Loucy (cell line): ENCODE measurements around the gene NIM1K.

Experiments used
- H2AFZ ChIP-seq: fragments of 200-600 bp; sonication (generic); 2 replicates; pipeline ENCODE4 v1.6.0; 2016; ENCODE audit warnings: antibody characterized with exemption, mild to moderate bottlenecking, low read length, moderate library complexity
- H3F3A ChIP-seq: fragments of 200-600 bp; 2 replicates; pipeline ENCODE4 v1.6.0; 2016; ENCODE audit warnings: antibody characterized with exemption, low read depth, mild to moderate bottlenecking
- H3K27me3 ChIP-seq: fragments of 200-600 bp; sonication (generic); 2 replicates; pipeline ENCODE4 v1.6.1; 2014; ENCODE audit warnings: low read length, mild to moderate bottlenecking; ENCODE audit not compliant: insufficient read depth, poor library complexity, severe bottlenecking
- H3K36me3 ChIP-seq: fragments of 200-600 bp; sonication (generic); 2 replicates; pipeline ENCODE4 v1.6.1; 2016; ENCODE audit warnings: low read length; ENCODE audit not compliant: insufficient read depth
- H3K4me1 ChIP-seq: fragments of 200-600 bp; sonication (generic); 2 replicates; pipeline ENCODE4 v1.5.1; 2014; ENCODE audit warnings: low read length, mild to moderate bottlenecking; ENCODE audit not compliant: insufficient read depth, poor library complexity, severe bottlenecking
- H3K4me2 ChIP-seq: fragments of 200-600 bp; sonication (generic); 2 replicates; pipeline ENCODE4 v1.6.0; 2014; ENCODE audit warnings: antibody characterized with exemption, low read length, low read depth, mild to moderate bottlenecking; ENCODE audit not compliant: poor library complexity, severe bottlenecking
- H3K4me3 ChIP-seq: fragments of 200-600 bp; sonication (generic); 2 replicates; pipeline ENCODE4 v1.5.1; 2014; ENCODE audit warnings: low read length, mild to moderate bottlenecking, mixed read lengths; ENCODE audit not compliant: poor library complexity, severe bottlenecking
- H3K79me2 ChIP-seq: fragments of 200-600 bp; sonication (generic); 2 replicates; pipeline ENCODE4 v1.6.1; 2014; ENCODE audit warnings: low read length; ENCODE audit not compliant: insufficient read depth
- H3K9ac ChIP-seq: fragments of 200-600 bp; sonication (generic); 2 replicates; pipeline ENCODE4 v1.6.0; 2014; ENCODE audit warnings: mild to moderate bottlenecking, low read depth, low read length, moderate library complexity; ENCODE audit not compliant: poor library complexity, severe bottlenecking
- H3K9me2 ChIP-seq: fragments of 200-600 bp; sonication (generic); replicated peaks from 2 replicates; pipeline ENCODE4 v1.6.1; 2016; ENCODE audit warnings: low read depth, low read length, mixed read lengths
- H3K9me3 ChIP-seq: fragments of 200-600 bp; sonication (generic); 2 replicates; pipeline ENCODE4 v1.6.1; 2014; ENCODE audit warnings: mild to moderate bottlenecking, antibody characterized with exemption, low read length, low read depth; ENCODE audit not compliant: insufficient read depth
- H4K20me1 ChIP-seq: fragments of 200-600 bp; sonication (generic); 2 replicates; pipeline ENCODE4 v1.6.0; 2014; ENCODE audit warnings: antibody characterized with exemption, low read length, mild to moderate bottlenecking; ENCODE audit not compliant: insufficient read depth, poor library complexity, severe bottlenecking
- CTCF ChIP-seq: fragments of 200-600 bp; sonication (generic); conservative IDR thresholded peaks from 2 replicates; pipeline ENCODE4 v1.5.1; 2014; ENCODE audit warnings: mild to moderate bottlenecking, antibody characterized with exemption, low read length
- EZH2phosphoT487 ChIP-seq: fragments of 200-600 bp; IDR thresholded peaks from 2 replicates; pipeline ENCODE4 v1.6.1; 2018; ENCODE audit warnings: antibody characterized with exemption, mild to moderate bottlenecking, moderate library complexity, borderline replicate concordance

The NIM1K gene

GRCh38 chr5:43207601-43208000 lies 15.6 kb downstream of the NIM1K start:
- no peaks in the 10 kb centered on the region for H4K20me1 ChIP-seq
- TF ChIP-seq EZH2phosphoT487: no peak
- TF ChIP-seq CTCF: no peak
- no peaks in the 10 kb centered on the region for H3K79me2 ChIP-seq
- H3K9ac ChIP-seq: no peak overlapping the region
- no peaks in the 10 kb centered on the region for H3K9me2 ChIP-seq
- H3K4me1 ChIP-seq: no peaks in the 10 kb centered on the region
- H3K4me3 ChIP-seq: no peak overlapping the region
- no peak overlapping the region for H3K4me2 ChIP-seq
- no peak overlapping the region for H2AFZ ChIP-seq
- no peaks in the 10 kb centered on the region for H3K36me3 ChIP-seq
- H3F3A ChIP-seq: no peaks in the 10 kb centered on the region
- no peaks in the 10 kb centered on the region for H3K9me3 ChIP-seq
- H3K27me3 ChIP-seq: no peaks in the 10 kb centered on the region

GRCh38 chr5:43208658-43209057 lies 16.6 kb downstream of the NIM1K start:
- no peak overlapping the region for H2AFZ ChIP-seq
- no peak overlapping the region for H3K9ac ChIP-seq
- no peaks in the 10 kb centered on the region for H3K4me1 ChIP-seq
- TF ChIP-seq EZH2phosphoT487 (no peak), CTCF (no peak)
- H3K4me2 ChIP-seq: no peak overlapping the region
- no peaks in the 10 kb centered on the region for H3K27me3 ChIP-seq
- H3K9me3 ChIP-seq: no peaks in the 10 kb centered on the region
- H4K20me1 ChIP-seq: no peaks in the 10 kb centered on the region
- H3K36me3 ChIP-seq: no peaks in the 10 kb centered on the region
- H3K79me2 ChIP-seq: no peaks in the 10 kb centered on the region
- H3F3A ChIP-seq: no peaks in the 10 kb centered on the region
- H3K9me2 ChIP-seq: no peaks in the 10 kb centered on the region
- no peak overlapping the region for H3K4me3 ChIP-seq

GRCh38 chr5:43209060-43209459 lies 17.0 kb downstream of the NIM1K start:
- Histone ChIP-seq H3K4me2 (no peak overlapping the region), H3K9me3 (no peaks in the 10 kb centered on the region), H3K9me2 (no peaks in the 10 kb centered on the region), H3K4me1 (no peaks in the 10 kb centered on the region), H3F3A (no peaks in the 10 kb centered on the region), H3K4me3 (no peak overlapping the region), H4K20me1 (no peaks in the 10 kb centered on the region), H3K27me3 (no peaks in the 10 kb centered on the region), H3K36me3 (no peaks in the 10 kb centered on the region), H3K9ac (no peak overlapping the region), H3K79me2 (no peaks in the 10 kb centered on the region), H2AFZ (no peak overlapping the region)
- no peak for TF ChIP-seq EZH2phosphoT487
- no peak for TF ChIP-seq CTCF
